HK-2 (cell line): Measurements from ENCODE around the gene ELL3.
A peak's percentile ranks its signal among the peaks of the same experiment; 100 is the strongest.
"Not testable (repeated sequence)": the region's sequence is repeated elsewhere in the genome, so short reads cannot be mapped to it uniquely, and the experiment has no call there.

Experiments
- DNase-seq: peaks from one replicate; pipeline ENCODE4 v3.0.0-alpha.2; 2018; ENCODE audit not compliant: unreplicated experiment

Gene ELL3

GRCh38 chr15:43776718-43777266 is at the start of gene ELL3:
Gene ELL3 (minus strand): TSS chr15:43776966. CDS start chr15:43776901, 65 bp downstream.
- DNase-seq = peak; percentile 80

GRCh38 chr15:43826029-43826507 is 49.3 kb upstream of the ELL3 start:
- DNase-seq = no peak

GRCh38 chr15:43825305-43825704 is 48.5 kb upstream of the ELL3 start:
- DNase-seq = not testable (repeated sequence)

GRCh38 chr15:43824302-43825246 is 47.8 kb upstream of the ELL3 start, which contains the start of gene MFAP1:
Gene MFAP1 (minus strand): TSS chr15:43824690. CDS start chr15:43824569, 121 bp downstream.
- peak; percentile 87 for DNase-seq

- no peak for DNase-seq
Measured at GRCh38 chr15:43821505-43821904, 44.7 kb upstream of the ELL3 start.

GRCh38 chr15:43815064-43815463 is 38.3 kb upstream of the ELL3 start:
- DNase-seq = not testable (repeated sequence)

- no peak for DNase-seq
Measured at GRCh38 chr15:43808960-43809678, 32.4 kb upstream of the ELL3 start.

GRCh38 chr15:43808435-43808950 is 31.7 kb upstream of the ELL3 start:
- DNase-seq = no peak

GRCh38 chr15:43802676-43803075 is 25.9 kb upstream of the ELL3 start:
- not testable (repeated sequence) for DNase-seq

- DNase-seq = peak; percentile 83
Measured at GRCh38 chr15:43800286-43801141, 23.7 kb upstream of the ELL3 start, which contains the start of gene HYPK. Gene HYPK (plus strand): TSS chr15:43800599. CDS start chr15:43800623, 24 bp downstream.

- no peak for DNase-seq
Measured at GRCh38 chr15:43799945-43800285, 23.1 kb upstream of the ELL3 start, which contains the start of gene SERINC4. Gene SERINC4 (minus strand): TSS chr15:43800220. CDS start chr15:43799986, 234 bp downstream.

- DNase-seq = no peak
Measured at GRCh38 chr15:43799209-43799944, 22.6 kb upstream of the ELL3 start.

GRCh38 chr15:43796566-43796965 is 19.8 kb upstream of the ELL3 start:
- DNase-seq = no peak

- no peak for DNase-seq
Measured at GRCh38 chr15:43795997-43796396, 19.2 kb upstream of the ELL3 start.

GRCh38 chr15:43795197-43795596 is 18.4 kb upstream of the ELL3 start:
- DNase-seq = no peak

- DNase-seq = peak; percentile 38
Measured at GRCh38 chr15:43794269-43795037, 17.7 kb upstream of the ELL3 start.

- DNase-seq = no peak
Measured at GRCh38 chr15:43793647-43794046, 16.9 kb upstream of the ELL3 start.

GRCh38 chr15:43792761-43793476 is 16.2 kb upstream of the ELL3 start:
- DNase-seq = no peak
